CD4-positive, alpha-beta T cell treated with Interleukin-4 for 1 hour (primary cell): ENCODE data around the gene CDH4.
A peak's percentile ranks its signal among the peaks of the same experiment; 100 is the strongest.

ENCODE experiments used
- DNase-seq, 2 donors: peaks; one replicate each; pipeline ENCODE4 v3.0.0-alpha.2; 2020 to 2022

Gene CDH4

DNA sequence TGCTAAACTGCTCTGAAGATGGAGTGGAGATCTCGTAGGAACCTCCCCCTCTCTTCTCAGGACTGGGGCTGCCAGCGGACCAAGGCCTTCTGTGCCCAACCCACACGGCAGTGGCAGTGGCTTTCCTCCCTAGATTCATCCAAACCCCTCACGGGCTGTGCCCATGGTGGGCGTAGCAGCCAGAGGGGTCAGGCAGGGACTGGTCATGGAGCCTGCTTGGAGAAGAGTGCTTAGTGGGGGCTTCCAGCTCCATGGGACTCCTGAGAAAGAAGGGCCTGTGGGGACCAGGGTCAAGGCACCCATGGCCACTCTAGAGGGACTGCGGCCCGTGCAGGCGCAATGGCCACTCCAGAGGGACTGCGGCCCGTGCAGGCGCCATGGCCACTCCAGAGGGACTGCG, 727.0 kb downstream of the CDH4 start:
- DNase-seq: no peak

GRCh38 chr20:61979701-61980635, 727.9 kb downstream of the CDH4 start:
- DNase-seq: no peak

DNA sequence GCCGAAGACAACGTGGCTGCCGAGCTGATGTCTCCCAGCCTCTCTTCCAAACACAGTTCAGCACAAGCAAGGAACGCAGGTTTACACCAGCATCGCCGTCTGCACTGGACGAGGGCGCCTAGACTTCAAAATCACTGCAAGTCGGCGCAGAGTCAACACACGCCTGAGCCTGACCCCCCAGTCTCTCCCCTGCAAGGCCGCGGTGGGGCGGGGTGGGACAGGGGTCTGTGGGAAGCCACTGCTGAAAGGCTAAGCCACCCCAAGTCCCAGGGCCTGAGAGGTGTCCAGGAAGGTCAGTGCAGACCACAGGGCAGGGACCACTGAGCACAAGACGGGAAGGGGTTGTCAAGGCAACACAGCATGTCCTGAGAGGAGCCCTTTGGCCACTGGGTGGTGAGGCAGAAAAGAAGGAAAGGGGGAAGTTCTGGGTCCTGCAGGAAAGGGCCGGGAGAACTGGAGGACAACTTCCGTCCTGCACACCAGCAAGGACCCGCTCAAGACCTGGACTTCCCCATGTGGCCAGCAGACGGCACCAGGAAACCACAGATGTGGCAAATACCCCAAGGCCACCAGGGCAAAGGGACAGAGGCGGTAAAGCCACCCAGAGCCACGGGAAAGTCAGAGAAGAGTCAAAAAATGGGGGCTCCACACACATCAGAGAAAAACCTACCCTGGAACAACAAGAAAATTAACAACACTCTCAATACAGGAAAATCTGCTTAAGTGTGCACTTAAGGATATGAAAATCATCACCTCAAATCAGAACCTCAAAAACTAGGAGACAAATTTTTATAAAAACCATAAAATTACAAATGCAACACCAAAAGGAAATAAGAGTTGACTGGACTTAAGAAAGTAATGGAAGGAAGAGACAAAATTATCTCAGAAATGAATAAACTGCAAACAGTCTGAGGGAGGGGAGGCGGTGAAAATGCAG, 728.9 kb downstream of the CDH4 start:
- DNase-seq: peak; percentile 12 to 41

DNA sequence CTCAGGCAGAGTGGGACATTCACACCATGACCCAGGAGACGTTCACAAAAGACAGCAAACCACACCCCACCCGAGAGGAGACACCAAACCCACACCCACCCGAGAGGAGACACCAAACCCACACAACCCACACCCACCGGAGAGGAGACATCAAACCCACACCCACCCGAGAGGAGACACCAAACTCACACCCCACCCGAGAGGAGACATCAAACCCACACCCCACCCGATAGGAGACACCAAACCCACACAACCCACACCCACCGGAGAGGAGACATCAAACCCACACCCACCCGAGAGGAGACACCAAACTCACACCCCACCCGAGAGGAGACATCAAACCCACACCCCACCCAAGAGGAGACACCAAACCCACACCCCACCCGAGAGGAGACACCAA, 729.6 kb downstream of the CDH4 start:
- peak; percentile 17 to 27 for DNase-seq

GRCh38 chr20:61982191-61982950, 730.3 kb downstream of the CDH4 start:
- DNase-seq: peak; percentile 17 to 44

- no peak for DNase-seq
Observed at GRCh38 chr20:61982951-61983315, 730.9 kb downstream of the CDH4 start.

- no peak for DNase-seq
Observed at GRCh38 chr20:61983965-61984364, 731.9 kb downstream of the CDH4 start.

- peak in 1 of 2 donors; percentile 25 for DNase-seq
Observed at GRCh38 chr20:61984431-61984830, 732.4 kb downstream of the CDH4 start.

DNA sequence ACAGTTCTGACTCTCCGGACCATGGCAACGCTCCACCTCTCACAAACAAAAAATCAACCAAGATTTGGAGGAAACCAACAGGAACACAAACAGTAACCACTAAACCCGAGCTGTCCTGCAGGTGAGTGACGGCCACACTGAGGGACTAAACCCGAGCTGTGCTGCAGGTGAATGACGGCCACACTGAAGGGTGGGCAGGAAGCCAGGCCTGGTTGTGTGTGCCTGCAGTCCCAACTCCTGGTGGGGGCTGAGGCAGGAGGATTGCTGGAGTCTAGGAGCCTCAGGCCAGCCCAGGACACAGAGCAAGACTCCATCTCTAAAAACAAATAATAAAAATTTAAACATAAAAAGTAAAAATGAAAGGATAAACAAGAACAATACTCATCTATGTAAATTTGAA, 733.0 kb downstream of the CDH4 start:
- DNase-seq: no peak

GRCh38 chr20:61986762-61987321, 734.8 kb downstream of the CDH4 start:
- no peak for DNase-seq

- DNase-seq: no peak
Observed at GRCh38 chr20:61988665-61989064, 736.6 kb downstream of the CDH4 start.

DNA sequence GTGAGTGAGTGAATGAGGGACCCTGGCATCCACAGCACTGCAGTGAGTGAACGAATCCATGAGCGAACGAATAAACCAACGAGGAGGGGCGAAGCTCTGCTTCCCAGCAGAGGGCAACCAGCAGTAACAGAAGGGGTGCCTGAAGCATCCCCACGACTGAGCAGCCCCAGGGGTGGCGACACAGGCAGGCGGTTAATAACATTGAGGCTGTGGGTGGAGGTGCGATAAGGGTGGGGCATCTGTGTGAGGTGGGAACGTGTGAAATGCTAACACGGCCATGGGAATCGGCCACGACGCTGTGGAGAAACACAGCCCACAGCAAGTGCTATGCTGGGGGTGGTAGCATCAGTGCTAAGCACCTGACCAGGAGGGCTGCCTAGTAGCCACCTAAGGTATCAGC, 737.7 kb downstream of the CDH4 start:
- DNase-seq: peak; percentile 21 to 29
